GM12878 (cell line): Measurements from ENCODE around the gene FCGBP. TPM values are rescaled to one million over a fixed set of nuclear protein-coding genes. Genes with fewer than 3 reads are reported as not detected.
A peak's percentile ranks its signal among the peaks of the same experiment; 100 is the strongest.

Experiments
- ATAC-seq: fragments of 200-7000 bp; cut with Tn5 transposase; 3 replicates; pipeline ENCODE4 v1.9.1; 2020; ENCODE audit warnings: mild to moderate bottlenecking, moderate library complexity
- BruUV-seq: library from RNA; stranded (reverse); fragments of 400-500 nt; replicated peaks from 2 replicates; lab custom pipeline; 2021; lab: Mats Ljungman, UMichigan
- CTCF ChIA-PET: fragments of 300-600 bp; sonication (Branson Sonifier 250); formaldehyde crosslinking; extraction: SDS; loops from one replicate; lab custom pipeline; 2021; ENCODE audit warnings: inconsistent platforms; lab: Yijun Ruan, JAX
- POLR2A ChIA-PET: fragments of 350-600 bp; formaldehyde crosslinking; extraction: SDS; loops from one replicate; lab custom pipeline; 2021; ENCODE audit warnings: inconsistent platforms; lab: Charles Lee
- RAD21 ChIA-PET: fragments of 300-600 bp; sonication (Branson Sonifier 250); formaldehyde crosslinking; loops from one replicate; lab custom pipeline; 2023; ENCODE audit warnings: antibody characterized with exemption; ENCODE audit not compliant: unreplicated experiment; lab: Charles Lee
- SMC1A ChIA-PET: fragments of 300-600 bp; sonication (Branson Sonifier 250); formaldehyde crosslinking; loops from one replicate; lab custom pipeline; 2023; ENCODE audit not compliant: unreplicated experiment, uncharacterized antibody; lab: Charles Lee
- DNase-seq: peaks from one replicate; pipeline ENCODE4 v3.0.0-alpha.2; 2011; ENCODE audit warnings: low read depth, low spot score
- FAIRE-seq: peaks from 3 replicates; lab custom pipeline; 2011; peaks lifted over from hg19 to GRCh38; lab: Jason Lieb, UNC
- H2AFZ ChIP-seq: 2 replicates; pipeline ENCODE4 v1.6.0; 2011; ENCODE audit warnings: low read depth, low read length, control low read depth; ENCODE audit not compliant: control insufficient read depth
- H3K27ac ChIP-seq: 2 replicates; pipeline ENCODE4 v1.5.1; 2011; ENCODE audit warnings: control low read depth; ENCODE audit not compliant: control insufficient read depth, insufficient read depth
- H3K27me3 ChIP-seq, 2 experiments: replicated peaks in 1 of 2; 2 replicates each; pipeline versions ENCODE4 v1.6.0 to v1.6.1; 2011; ENCODE audit warnings: low read length in 1 of 2; ENCODE audit not compliant: control insufficient read depth in 2 of 2, insufficient read depth in 2 of 2
- H3K36me3 ChIP-seq, 2 experiments: 2 replicates each; pipeline ENCODE4 v1.5.1; 2011; ENCODE audit warnings: low read length in 1 of 2; ENCODE audit not compliant: control insufficient read depth in 2 of 2, insufficient read depth in 2 of 2
- H3K4me1 ChIP-seq: 2 replicates; pipeline ENCODE4 v1.6.1; 2011; ENCODE audit warnings: mild to moderate bottlenecking, low read length, moderate library complexity, mixed read lengths; ENCODE audit not compliant: control insufficient read depth, insufficient read depth
- H3K4me2 ChIP-seq: 2 replicates; pipeline ENCODE4 v1.6.0; 2011; ENCODE audit warnings: control low read depth; ENCODE audit not compliant: control insufficient read depth, insufficient read depth
- H3K4me3 ChIP-seq: fragments of 200-600 bp; sonication (generic); 2 replicates; pipeline ENCODE4 v1.5.1; 2016
- H3K79me2 ChIP-seq: 2 replicates; pipeline ENCODE4 v1.6.0; 2011; ENCODE audit warnings: low read length; ENCODE audit not compliant: control insufficient read depth, insufficient read depth
- H3K9ac ChIP-seq: 2 replicates; pipeline ENCODE4 v1.8.0; 2011; ENCODE audit warnings: low read length, control low read depth, mixed read lengths; ENCODE audit not compliant: control insufficient read depth, insufficient read depth
- H3K9me3 ChIP-seq: replicated peaks from 3 replicates; pipeline ENCODE4 v1.5.1; 2011; ENCODE audit warnings: mild to moderate bottlenecking, low read length; ENCODE audit not compliant: control insufficient read depth, insufficient read depth
- H4K20me1 ChIP-seq: 2 replicates; pipeline ENCODE4 v1.6.0; 2011; ENCODE audit not compliant: control insufficient read depth, insufficient read depth
- EED ChIP-seq: sonication (generic); IDR thresholded peaks from 2 replicates; pipeline ENCODE4 v1.6.1; 2016; ENCODE audit warnings: antibody characterized with exemption, low read depth
- EP300 ChIP-seq, 2 experiments: fragments of 150-350 bp in 1 of 2; IDR thresholded peaks; 2 replicates each; pipeline ENCODE4 v1.6.1; 2011 to 2012; ENCODE audit warnings: low read depth in 2 of 2, low read length in 2 of 2, borderline replicate concordance in 1 of 2, improper control_type of control experiment in 1 of 2, inconsistent platforms in 1 of 2; ENCODE audit not compliant: control insufficient read depth in 1 of 2
- IRF5 ChIP-seq: fragments of 450-650 bp; IDR thresholded peaks from 2 replicates; pipeline ENCODE4 v1.6.1; 2017; ENCODE audit warnings: borderline replicate concordance
- JUNB ChIP-seq: IDR thresholded peaks from 2 replicates; pipeline ENCODE4 v1.6.1; 2016; ENCODE audit warnings: antibody characterized with exemption, mild to moderate bottlenecking
- MEF2B ChIP-seq: fragments of 450-650 bp; IDR thresholded peaks from 2 replicates; pipeline ENCODE4 v1.6.1; 2018; ENCODE audit warnings: mild to moderate bottlenecking, moderate library complexity; ENCODE audit not compliant: partially characterized antibody, poor library complexity, severe bottlenecking
- MTA3 ChIP-seq: IDR thresholded peaks from 2 replicates; pipeline ENCODE4 v1.6.1; 2012; ENCODE audit warnings: low read length, inconsistent platforms, borderline replicate concordance
- MXI1 ChIP-seq: fragments of 150-350 bp; IDR thresholded peaks from 2 replicates; pipeline ENCODE4 v1.6.1; 2011; ENCODE audit warnings: low read depth, mild to moderate bottlenecking, inconsistent platforms, low read length, improper control_type of control experiment
- POU2F2 ChIP-seq: IDR thresholded peaks from 3 replicates; pipeline ENCODE4 v1.6.1; 2011; ENCODE audit warnings: low read depth, mild to moderate bottlenecking, low read length, borderline replicate concordance
- RBBP5 ChIP-seq: fragments of 200-600 bp; sonication (generic); conservative IDR thresholded peaks from 2 replicates; pipeline ENCODE4 v1.6.1; 2016
- SMARCA5 ChIP-seq: fragments of 450-650 bp; IDR thresholded peaks from 2 replicates; pipeline ENCODE4 v1.6.1; 2017; ENCODE audit warnings: mild to moderate bottlenecking
- SPI1 ChIP-seq: IDR thresholded peaks from 2 replicates; pipeline ENCODE4 v1.6.1; 2011; ENCODE audit warnings: low read depth, mild to moderate bottlenecking, low read length, moderate library complexity, borderline replicate concordance; ENCODE audit not compliant: insufficient read depth
- ZBTB33 ChIP-seq: fragments of 450-650 bp; IDR thresholded peaks from 2 replicates; pipeline ENCODE4 v1.6.1; 2017; ENCODE audit warnings: mild to moderate bottlenecking
- ZNF207 ChIP-seq: fragments of 450-650 bp; IDR thresholded peaks from 2 replicates; pipeline ENCODE4 v1.6.1; 2014; ENCODE audit warnings: antibody characterized with exemption, mild to moderate bottlenecking, borderline replicate concordance
- WGBS: methylation state at CpG from one replicate; pipeline ENCODE4 v1.1.6; 2016; ENCODE audit warnings: low lambda C conversion rate; ENCODE audit not compliant: insufficient replicate concordance, insufficient coverage; ENCODE audit errors: missing lambda C conversion rate; 5-methylcytosine and 5-hydroxymethylcytosine counted together
- in situ Hi-C: fragments of 300-500 bp; cut with MboI; formaldehyde crosslinking; loops from 9 replicates; pipeline ENCODE4 v1.14.3; 2018; ENCODE audit warnings: mixed read lengths
- intact Hi-C: fragments of 100-400 bp; cut with micrococcal nuclease; formaldehyde crosslinking; loops from one replicate; pipeline ENCODE4 v1.14.2; 2022; ENCODE audit not compliant: unreplicated experiment
- polyA plus RNA-seq, 11 experiments: library from polyadenylated mRNA; depleted of rRNA in 4 of 11; unstranded in 6 of 11; stranded (reverse) in 5 of 11; fragments of >200 nt; fragmentation: Nextera tagmentation in 4 of 11; fragmentation: Illumina TruSeq in 1 of 11; extraction: Ambion mirVana in 4 of 11; extraction: Trizol in 1 of 11; gene quantifications; 1 replicate in 1 of 11; 2 replicates in 10 of 11; pipeline versions ENCODE4 v1.2.1 to v1.2.3, GENCODE V29; 2011 to 2016; ENCODE audit warnings: inconsistent platforms in 2 of 11, missing spikeins in 2 of 11, low read depth in 1 of 11
- total RNA-seq, 4 experiments: library from RNA; depleted of rRNA in 3 of 4; stranded (reverse); fragments of >200 nt in 3 of 4; fragmentation: Illumina TruSeq in 1 of 4; extraction: Trizol in 1 of 4; gene quantifications; 2 replicates each; pipeline versions ENCODE4 v1.2.1 to v1.2.3, GENCODE V29; 2013 to 2021
- TF ChIP-seq, protein P1 (sequence below): fragments of 450-650 bp; IDR thresholded peaks from 2 replicates; pipeline ENCODE4 v1.6.1; 2014; ENCODE audit warnings: mild to moderate bottlenecking

FCGBP gene
- total and polyA plus RNA-seq, 10 of the 15 experiments (the other 5 are each of a cell fraction or from before 2014, with no cell fraction given), result 0.02 to 3.2 (median 0.37) TPM; not detected in 2

- TF ChIP-seq MXI1 (no peak), MEF2B (peak; percentile 39), SPI1 (no peak), JUNB (no peak), RBBP5 (no peak), ZNF207 (no peak)
- TF ChIP-seq, protein P1, sequence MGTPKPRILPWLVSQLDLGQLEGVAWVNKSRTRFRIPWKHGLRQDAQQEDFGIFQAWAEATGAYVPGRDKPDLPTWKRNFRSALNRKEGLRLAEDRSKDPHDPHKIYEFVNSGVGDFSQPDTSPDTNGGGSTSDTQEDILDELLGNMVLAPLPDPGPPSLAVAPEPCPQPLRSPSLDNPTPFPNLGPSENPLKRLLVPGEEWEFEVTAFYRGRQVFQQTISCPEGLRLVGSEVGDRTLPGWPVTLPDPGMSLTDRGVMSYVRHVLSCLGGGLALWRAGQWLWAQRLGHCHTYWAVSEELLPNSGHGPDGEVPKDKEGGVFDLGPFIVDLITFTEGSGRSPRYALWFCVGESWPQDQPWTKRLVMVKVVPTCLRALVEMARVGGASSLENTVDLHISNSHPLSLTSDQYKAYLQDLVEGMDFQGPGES, result no peak
- TF ChIP-seq, all 136 proteins: peak for 5
Observed at GRCh38 chr19:39937094-39937720, 2.8 kb upstream of the FCGBP start (continued).

- no peaks in the 10 kb centered on the region for H3K27me3 ChIP-seq
- POLR2A ChIA-PET, result interaction anchor here (0.6 to 3.0 kb wide), 3 partner anchors 15 to 108 kb away, joined by 4 to 18 read pairs (median 6); no protein-coding TSS in a partner anchor
- in situ Hi-C loops, result no loop called here
- DNase-seq (no peak), ATAC-seq (no peak), FAIRE-seq (no peak)
- no peaks in the 10 kb centered on the region for H3K79me2 ChIP-seq
- intact Hi-C loops, result no loop called here
- peaks cover 31% of the 10 kb centered on the region for H3K4me1 ChIP-seq
- WGBS, result 77% methylated on average over 6 of the region's 6 CpGs
- H3K4me3 ChIP-seq, result no peak overlapping the region
- no peaks in the 10 kb centered on the region for H3K36me3 ChIP-seq
- CTCF ChIA-PET, result interaction anchor here (0.6 to 3.8 kb wide), 5 partner anchors 11 to 90 kb away, joined by 3 to 43 read pairs (median 6); partner anchors contain the start of genes FBL and PSMC4
- no TSS peak for BruUV-seq
- no peaks in the 10 kb centered on the region for H4K20me1 ChIP-seq
- H3K9me3 ChIP-seq, result no peaks in the 10 kb centered on the region; the same call in 1 of the 3 replicates
- RAD21 ChIA-PET, result interaction anchor here (1.4 to 4.1 kb wide), 4 partner anchors 17 to 34 kb away, joined by 3 to 52 read pairs (median 5); partner anchors contain the start of gene PSMC4
- SMC1A ChIA-PET, result interaction anchor here (1.0 to 3.7 kb wide), 5 partner anchors 15 to 34 kb away, joined by 3 to 46 read pairs (median 6); partner anchors contain the start of gene PSMC4
- no peak overlapping the region for H3K27ac ChIP-seq
- H3K9ac ChIP-seq, result no peak overlapping the region
- H2AFZ ChIP-seq, result 0 out of 2 replicates have a peak overlapping the region, but pooled peaks have one; percentile 9
- peak overlapping the region; percentile 9; the same call in 1 of the 2 replicates for H3K4me2 ChIP-seq
- TF ChIP-seq IRF5 (no peak), POU2F2 (no peak), MTA3 (no peak), ZBTB33 (no peak), EP300 (IDR thresholded peaks at IDR 0.05; ENCODE audit: borderline replicate concordance in 1 of 2, control insufficient read depth in 1 of 2, low read depth in 2 of 2, low read length in 2 of 2) (no peak), EED (no peak), SMARCA5 (no peak)
Observed at GRCh38 chr19:39936622-39937021, 2.2 kb upstream of the FCGBP start.
